EL (cell line): ENCODE data around the gene CPXM1.
A peak's percentile ranks its signal among the peaks of the same experiment; 100 is the strongest.

Experiments
- DNase-seq: peaks from one replicate; pipeline ENCODE4 v3.0.0-alpha.2; 2016

Gene CPXM1

DNA sequence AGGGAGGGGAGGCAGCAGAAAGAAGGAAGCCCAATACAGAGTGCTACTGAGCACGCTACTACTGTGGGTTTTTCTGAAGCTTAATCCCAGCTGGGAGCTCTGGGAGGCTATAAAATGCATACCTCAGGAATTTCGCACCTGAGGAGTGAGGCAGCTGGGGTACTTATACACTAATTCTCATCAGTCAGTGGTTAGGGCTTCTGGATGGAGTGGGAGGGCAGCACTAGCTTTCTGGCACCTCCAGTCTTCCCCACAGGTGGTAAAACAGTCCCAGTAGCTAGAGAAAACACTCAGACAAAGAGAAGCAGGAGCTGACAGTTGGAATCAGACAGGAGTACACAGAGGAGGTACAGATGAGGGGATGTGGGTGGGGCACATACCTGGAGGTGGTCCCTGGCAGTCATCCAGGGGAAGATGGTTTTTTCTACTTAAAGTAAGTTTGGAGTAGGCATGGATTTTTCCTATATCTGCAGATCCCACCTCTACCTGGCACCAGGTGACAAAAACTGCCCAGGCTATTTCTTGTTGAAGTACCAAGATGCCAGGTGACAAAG lies 37.8 kb downstream of the CPXM1 start:
- DNase-seq: no peak

- DNase-seq: no peak
These were observed 38.5 kb downstream of the CPXM1 start for GRCh38 chr20:2761885-2762284.

DNA sequence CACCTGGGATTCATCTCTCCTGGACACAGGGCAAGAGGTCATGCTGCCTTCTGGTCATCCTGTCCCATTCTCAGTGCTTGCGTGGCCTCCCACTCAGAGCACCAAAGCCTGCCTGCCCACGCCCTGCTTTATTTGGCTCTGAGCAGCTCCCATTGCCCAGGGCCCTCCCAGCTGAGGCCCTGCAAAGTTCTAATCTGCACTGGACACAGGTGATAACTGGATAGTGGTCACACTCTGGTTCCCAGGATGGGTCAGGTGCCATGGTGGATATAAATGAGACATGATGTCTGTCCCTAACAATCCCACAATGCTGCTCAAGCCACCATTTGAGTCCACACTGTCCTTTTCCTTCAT lies 39.5 kb downstream of the CPXM1 start:
- DNase-seq: no peak

DNA sequence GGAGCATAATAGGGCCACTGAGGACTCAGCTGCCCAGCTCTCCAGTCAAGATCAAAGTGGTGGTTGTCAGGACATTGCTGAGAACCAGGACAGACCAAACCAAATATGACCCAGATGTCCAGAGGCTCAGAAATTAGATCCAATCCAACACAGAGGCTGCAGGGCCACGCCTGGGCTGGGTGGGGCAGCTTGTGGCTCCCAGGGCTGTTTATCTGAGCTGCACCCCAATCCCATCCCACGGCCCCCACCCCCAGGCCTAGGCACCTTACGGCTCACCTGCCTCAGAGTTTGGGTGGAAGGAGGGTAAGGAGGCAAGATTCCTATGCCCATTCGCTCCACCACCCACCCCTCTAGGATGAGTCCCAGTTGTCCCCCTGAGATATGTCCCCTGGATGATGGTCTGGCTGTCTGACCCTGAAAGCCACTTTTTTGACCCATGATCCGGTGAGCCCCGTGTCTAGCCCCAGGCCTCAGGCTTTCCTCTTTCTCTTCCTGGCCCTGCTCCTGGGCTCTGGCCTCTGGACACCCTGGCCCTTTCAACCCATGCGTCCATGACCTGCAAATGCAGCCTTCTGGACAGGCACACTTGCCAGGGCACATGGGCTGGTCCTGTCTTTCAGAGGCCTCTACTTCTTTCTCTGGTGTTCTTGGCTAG lies 40.0 kb downstream of the CPXM1 start:
- no peak for DNase-seq

- no peak for DNase-seq
These were observed 40.7 kb downstream of the CPXM1 start for GRCh38 chr20:2759603-2760296.

DNA sequence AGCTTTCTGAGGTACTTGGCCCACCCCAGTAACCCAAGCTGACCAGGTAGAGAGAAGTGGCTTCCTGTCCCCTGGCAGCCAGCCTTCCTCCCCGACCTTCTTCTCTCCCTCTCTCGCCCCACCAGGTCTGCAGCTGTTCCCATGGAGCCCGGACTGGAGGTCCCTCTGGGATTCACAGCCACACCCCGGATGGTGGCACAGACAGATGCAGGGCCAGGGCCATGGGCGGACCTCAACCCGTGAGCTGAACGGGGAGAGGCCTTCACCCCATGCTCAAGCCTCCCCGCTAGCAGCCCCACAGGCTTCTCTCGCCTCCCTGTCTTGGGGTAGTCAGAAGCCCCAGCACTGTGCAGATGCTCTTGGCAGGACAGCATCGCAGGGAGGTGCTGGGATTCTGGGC lies 41.3 kb downstream of the CPXM1 start:
- no peak for DNase-seq

- no peak for DNase-seq
These were observed 42.5 kb downstream of the CPXM1 start for GRCh38 chr20:2757969-2758368.

GRCh38 chr20:2757001-2757400 lies 43.4 kb downstream of the CPXM1 start:
- no peak for DNase-seq

DNA sequence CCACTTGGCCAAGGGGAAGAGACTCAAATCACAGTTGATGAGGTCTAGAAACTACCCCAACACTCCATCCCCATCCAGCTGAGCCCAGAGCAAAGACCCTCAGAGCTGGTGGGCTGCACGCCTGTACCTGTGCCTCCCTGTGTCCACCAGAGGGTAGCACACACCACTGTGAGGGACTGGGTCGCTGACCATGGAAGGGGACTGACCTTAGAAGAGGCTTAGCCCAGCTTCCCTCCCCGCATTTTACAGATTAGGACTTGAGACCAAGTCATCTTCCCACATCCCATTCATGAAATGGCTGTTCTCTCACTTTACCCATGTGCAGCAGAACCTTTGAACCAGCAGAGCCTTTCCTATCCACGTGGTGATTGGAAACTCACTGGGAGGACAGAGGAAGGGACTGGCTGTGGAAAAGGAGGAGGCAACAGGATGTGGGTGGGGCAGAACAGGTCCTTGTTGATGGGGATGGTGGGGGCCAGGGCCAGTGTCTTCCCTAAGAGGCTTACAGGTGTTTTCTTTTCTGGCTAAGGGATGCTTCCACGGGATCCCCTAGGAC lies 44.3 kb downstream of the CPXM1 start:
- peak; percentile 50 for DNase-seq

GRCh38 chr20:2755451-2756055 lies 44.9 kb downstream of the CPXM1 start:
- DNase-seq: no peak

DNA sequence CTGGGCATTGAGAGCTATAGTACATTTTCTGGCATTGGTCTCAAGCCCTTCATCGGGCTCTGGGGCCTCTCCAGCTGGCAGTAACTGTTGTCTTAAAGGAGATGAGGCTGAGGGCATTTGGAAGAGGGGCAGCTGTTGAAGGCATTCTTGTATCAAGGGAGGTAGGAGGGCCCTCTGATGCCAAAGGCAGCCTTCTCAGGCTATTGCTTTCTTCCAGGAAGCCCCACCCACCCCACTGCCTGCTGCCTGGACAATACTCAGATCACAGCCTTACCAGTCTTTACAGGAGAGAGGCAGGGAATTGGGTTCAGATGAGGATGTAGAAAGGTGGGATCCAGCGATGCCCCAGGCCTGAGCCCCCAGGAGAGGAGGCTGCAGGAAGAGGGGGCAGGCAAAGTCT lies 46.0 kb downstream of the CPXM1 start:
- no peak for DNase-seq

- no peak for DNase-seq
These were observed 46.9 kb downstream of the CPXM1 start for GRCh38 chr20:2753461-2754040.

DNA sequence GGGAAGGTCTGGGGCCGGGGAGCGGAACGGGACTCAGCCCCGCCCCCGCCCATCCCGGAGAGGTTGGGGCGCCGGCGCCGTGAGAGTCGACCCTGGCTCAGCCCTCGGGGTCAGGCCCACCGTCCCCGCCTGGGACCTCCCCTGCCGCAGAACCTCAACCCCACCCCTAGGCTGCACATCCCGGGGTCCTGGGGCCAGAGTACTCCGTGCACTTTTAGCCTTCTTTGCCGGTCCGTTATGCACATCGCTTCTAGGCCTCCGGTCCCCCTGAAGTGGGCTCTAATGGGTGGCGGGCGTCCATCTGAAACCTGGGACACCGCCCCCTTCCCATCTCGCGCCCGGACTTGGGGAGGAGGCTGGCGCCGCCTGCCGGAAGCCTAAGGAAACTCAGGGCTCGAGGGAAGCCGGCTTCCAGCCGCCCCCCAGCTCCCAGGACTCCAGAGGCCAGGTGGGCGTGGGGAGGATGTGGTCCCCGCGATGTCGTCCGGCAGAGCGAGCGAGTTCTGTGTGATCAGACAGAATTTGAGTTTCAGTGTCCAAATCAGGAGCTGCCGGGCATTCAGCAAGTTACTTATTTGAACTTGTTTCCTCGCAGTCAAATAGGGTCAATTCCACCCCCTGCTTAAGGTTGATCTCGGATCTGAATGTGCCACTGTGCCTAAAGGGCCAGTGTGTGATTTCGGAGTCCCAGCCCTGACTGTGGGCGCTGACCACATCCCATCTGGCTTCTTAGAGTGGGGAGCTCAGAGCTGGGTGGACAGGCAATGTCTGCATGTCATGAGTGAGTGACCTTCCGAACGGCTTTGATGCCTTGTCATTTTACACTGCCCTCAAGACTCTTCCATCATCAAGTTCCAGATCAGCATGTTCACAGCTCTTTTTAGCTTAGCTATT lies 47.6 kb downstream of the CPXM1 start:
- DNase-seq: peak; percentile 51

- peak; percentile 27 for DNase-seq
These were observed 48.4 kb downstream of the CPXM1 start for GRCh38 chr20:2751878-2752566.

DNA sequence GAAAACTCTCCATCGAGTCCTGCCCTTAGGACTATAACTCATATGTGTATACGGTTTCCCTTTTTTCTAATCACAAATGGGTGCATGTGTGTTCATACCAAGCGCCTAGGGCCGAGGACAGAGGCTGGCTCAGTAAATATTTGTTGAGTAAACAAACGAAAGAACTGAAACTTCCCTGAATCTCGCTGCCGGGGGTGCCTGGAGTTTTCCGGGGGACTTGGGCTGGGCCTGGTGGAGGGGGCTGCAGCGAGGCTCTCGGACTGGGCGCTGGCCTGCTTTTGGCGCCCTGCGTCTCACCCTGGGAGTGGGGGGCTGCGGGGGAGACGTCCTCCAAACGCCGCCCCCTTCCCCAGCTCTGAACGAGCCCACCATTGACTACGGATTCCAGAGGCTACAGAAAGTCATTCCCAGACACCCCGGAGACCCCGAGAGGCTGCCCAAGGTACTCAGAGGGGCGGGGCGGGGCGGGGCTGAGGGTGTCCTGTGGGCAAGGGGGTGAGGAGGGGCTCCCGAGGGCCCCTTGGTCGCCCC lies 49.0 kb downstream of the CPXM1 start:
- no peak for DNase-seq

- DNase-seq: peak; percentile 44
These were observed 49.8 kb downstream of the CPXM1 start for GRCh38 chr20:2750491-2751251.

DNA sequence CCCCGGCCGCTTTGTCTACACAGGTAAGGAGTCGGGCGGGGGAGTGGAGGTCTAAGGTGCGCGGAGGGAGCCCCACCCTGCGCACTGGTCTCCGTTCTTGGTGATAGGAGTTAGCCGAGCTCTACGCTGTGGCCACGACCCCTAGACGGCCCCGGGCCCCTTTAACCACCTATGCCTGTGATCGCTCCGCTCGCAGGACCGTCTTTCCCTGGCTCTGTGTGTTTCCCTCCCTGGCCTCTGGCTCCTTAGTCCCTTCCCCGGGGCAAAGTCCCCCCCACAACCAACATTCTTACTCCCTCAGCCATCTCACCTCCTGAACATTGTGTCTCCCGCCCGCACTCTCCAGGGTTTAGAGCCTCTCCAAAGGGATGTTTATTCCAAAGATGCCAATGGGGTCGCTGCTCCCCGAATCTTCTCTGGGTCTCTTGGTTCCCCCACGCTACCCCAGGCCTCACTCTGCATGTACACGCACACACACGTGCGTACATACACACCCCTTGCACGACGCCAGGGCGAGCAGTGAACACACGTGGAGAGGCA lies 50.4 kb downstream of the CPXM1 start:
- no peak for DNase-seq

- DNase-seq: no peak
These were observed 51.0 kb downstream of the CPXM1 start for GRCh38 chr20:2749343-2749950.

GRCh38 chr20:2748551-2749342 lies 51.7 kb downstream of the CPXM1 start:
- DNase-seq: no peak
